OCI-LY7 (cell line): Measurements from ENCODE around the gene SLC16A13. TPM values are rescaled to one million over a fixed set of nuclear protein-coding genes. Genes with fewer than 3 reads are reported as not detected.

Source experiments
- BruUV-seq: library from RNA; stranded (reverse); fragments of 400-500 nt; replicated peaks from 2 replicates; lab custom pipeline; 2021; lab: Mats Ljungman, UMichigan
- CTCF ChIA-PET: fragments of 300-600 bp; sonication (Branson Sonifier 250); formaldehyde crosslinking; loops from one replicate; lab custom pipeline; 2022; ENCODE audit warnings: antibody characterized with exemption; ENCODE audit not compliant: unreplicated experiment; lab: Charles Lee
- POLR2A ChIA-PET: fragments of 300-600 bp; sonication (Branson Sonifier 250); formaldehyde crosslinking; loops from one replicate; lab custom pipeline; 2022; ENCODE audit warnings: antibody characterized with exemption; lab: Charles Lee
- DNase-seq: peaks from one replicate; pipeline ENCODE4 v3.0.0-alpha.2; 2015; ENCODE audit warnings: low spot score
- H2AFZ ChIP-seq: fragments of 200-600 bp; sonication (generic), shearing (Covaris generic); 2 replicates; pipeline ENCODE4 v1.6.1; 2014; ENCODE audit warnings: mild to moderate bottlenecking, antibody characterized with exemption, low read length, moderate library complexity
- H3K27ac ChIP-seq: fragments of 200-600 bp; sonication (generic); 2 replicates; pipeline ENCODE4 v1.5.1; 2014; ENCODE audit warnings: mixed run types, low read depth, mild to moderate bottlenecking, moderate library complexity, low read length, inconsistent platforms; ENCODE audit not compliant: poor library complexity, severe bottlenecking
- H3K36me3 ChIP-seq: fragments of 200-600 bp; sonication (generic); 2 replicates; pipeline ENCODE4 v1.6.1; 2014; ENCODE audit warnings: mild to moderate bottlenecking, antibody characterized with exemption, low read length, moderate library complexity, mixed read lengths; ENCODE audit not compliant: insufficient read depth
- H3K4me1 ChIP-seq: fragments of 200-600 bp; sonication (generic); 2 replicates; pipeline ENCODE4 v1.5.1; 2014; ENCODE audit warnings: mild to moderate bottlenecking, low read length; ENCODE audit not compliant: insufficient read depth, poor library complexity, severe bottlenecking
- H3K4me2 ChIP-seq: fragments of 200-600 bp; sonication (generic); 2 replicates; pipeline ENCODE4 v1.6.1; 2014; ENCODE audit warnings: mild to moderate bottlenecking, low read length
- H3K4me3 ChIP-seq: fragments of 200-600 bp; sonication (generic); 2 replicates; pipeline ENCODE4 v1.5.1; 2014; ENCODE audit warnings: mild to moderate bottlenecking, low read depth, low read length; ENCODE audit not compliant: poor library complexity, severe bottlenecking
- H3K79me2 ChIP-seq: fragments of 200-600 bp; sonication (generic); 2 replicates; pipeline ENCODE4 v1.6.1; 2016; ENCODE audit warnings: low read depth, mild to moderate bottlenecking, low read length, moderate library complexity, mixed read lengths; ENCODE audit not compliant: insufficient read depth
- H3K9me2 ChIP-seq: fragments of 200-600 bp; sonication (generic); 2 replicates; pipeline ENCODE4 v1.6.1; 2016; ENCODE audit warnings: mild to moderate bottlenecking, low read length, mixed read lengths; ENCODE audit not compliant: insufficient read depth
- H3K9me3 ChIP-seq: fragments of 200-600 bp; sonication (generic); 2 replicates; pipeline ENCODE4 v1.6.1; 2014; ENCODE audit warnings: mild to moderate bottlenecking, mixed run types, low read length, mixed read lengths
- H4K20me1 ChIP-seq: fragments of 200-600 bp; sonication (generic); 2 replicates; pipeline ENCODE4 v1.6.1; 2014; ENCODE audit warnings: mild to moderate bottlenecking, antibody characterized with exemption, low read length, moderate library complexity, mixed read lengths; ENCODE audit not compliant: insufficient read depth
- EZH2phosphoT487 ChIP-seq: fragments of 200-600 bp; sonication (generic); IDR thresholded peaks from 2 replicates; pipeline ENCODE4 v1.6.1; 2018; ENCODE audit warnings: low read depth, borderline replicate concordance, mild to moderate bottlenecking, mixed run types, antibody characterized with exemption, low read length, moderate library complexity, mixed read lengths
- intact Hi-C: fragments of 100-400 bp; cut with micrococcal nuclease; formaldehyde crosslinking; loops from one replicate; pipeline ENCODE4 v1.10.0; 2022; ENCODE audit not compliant: unreplicated experiment
- total RNA-seq, 2 experiments: library from RNA; depleted of rRNA in 1 of 2; stranded (reverse); fragments of >200 nt in 1 of 2; shearing (Covaris generic) in 1 of 2; gene quantifications; 2 replicates each; pipeline ENCODE4 v1.2.3, GENCODE V29; 2014 to 2022
- TF ChIP-seq, protein P1 (sequence below): fragments of 200-600 bp; sonication (generic); conservative IDR thresholded peaks from 2 replicates; pipeline ENCODE4 v1.5.1; 2014; ENCODE audit warnings: mild to moderate bottlenecking, antibody characterized with exemption, low read length, moderate library complexity, mixed read lengths

Gene SLC16A13
- total RNA-seq, 2 experiments from 2014 or later, result 2.8 to 22.5 TPM

DNA sequence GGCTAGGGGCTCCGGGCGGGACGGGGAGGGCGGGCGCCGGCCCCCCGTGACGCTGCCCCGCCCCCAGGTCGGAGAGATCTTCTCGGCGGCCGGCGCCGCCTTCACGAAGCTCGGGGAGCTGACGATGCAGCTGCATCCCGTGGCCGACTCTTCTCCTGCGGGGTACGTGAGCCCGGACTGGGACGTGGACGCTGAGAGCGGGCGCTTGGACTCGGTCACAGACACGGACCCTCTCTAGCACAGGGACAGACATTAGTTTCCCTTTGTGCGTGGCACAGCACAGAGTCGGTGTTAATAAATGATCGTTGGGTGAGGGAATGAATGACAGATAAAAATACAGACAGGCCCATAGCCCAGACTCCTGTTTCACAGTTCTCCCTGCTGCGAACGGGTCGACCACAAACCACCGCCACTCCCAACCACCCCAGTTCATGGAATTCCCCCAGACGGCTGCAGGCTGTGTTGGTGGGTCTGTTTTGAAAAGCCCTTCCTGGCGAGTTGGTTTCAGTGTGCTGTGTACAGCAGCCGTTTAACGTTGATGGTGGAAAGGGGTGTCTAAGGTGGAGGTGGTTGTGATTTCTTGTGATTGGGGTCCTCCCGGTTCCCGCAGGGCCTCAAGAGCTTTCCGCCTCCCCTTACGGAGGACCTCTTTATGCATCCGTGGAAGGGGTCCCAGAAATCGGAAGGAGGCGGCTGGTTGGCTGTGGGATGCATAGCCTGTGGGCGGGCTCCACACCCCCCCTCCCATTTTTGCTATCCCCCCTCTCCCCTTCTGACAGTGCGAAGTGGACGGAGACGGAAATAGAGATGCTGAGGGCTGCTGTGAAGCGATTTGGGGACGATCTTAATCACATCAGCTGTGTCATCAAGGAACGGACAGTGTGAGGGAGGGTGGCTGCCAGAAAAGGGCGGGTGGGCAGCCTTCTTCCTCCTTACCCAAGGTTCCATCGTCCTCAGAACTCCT is 20.5 kb upstream of the SLC16A13 start:
- no peaks in the 10 kb centered on the region for H3K9me3 ChIP-seq
- H3K9me2 ChIP-seq, result no peaks in the 10 kb centered on the region
- ChIA-PET POLR2A (interaction anchor here (0.6 kb wide), 1 partner anchor 351 kb away, joined by 5 read pairs; no protein-coding TSS in a partner anchor), CTCF (no interaction called here)
- H3K27ac ChIP-seq, result peak overlapping the region; percentile 90
- DNase-seq, result peak; percentile 33
- TF ChIP-seq, protein P1, sequence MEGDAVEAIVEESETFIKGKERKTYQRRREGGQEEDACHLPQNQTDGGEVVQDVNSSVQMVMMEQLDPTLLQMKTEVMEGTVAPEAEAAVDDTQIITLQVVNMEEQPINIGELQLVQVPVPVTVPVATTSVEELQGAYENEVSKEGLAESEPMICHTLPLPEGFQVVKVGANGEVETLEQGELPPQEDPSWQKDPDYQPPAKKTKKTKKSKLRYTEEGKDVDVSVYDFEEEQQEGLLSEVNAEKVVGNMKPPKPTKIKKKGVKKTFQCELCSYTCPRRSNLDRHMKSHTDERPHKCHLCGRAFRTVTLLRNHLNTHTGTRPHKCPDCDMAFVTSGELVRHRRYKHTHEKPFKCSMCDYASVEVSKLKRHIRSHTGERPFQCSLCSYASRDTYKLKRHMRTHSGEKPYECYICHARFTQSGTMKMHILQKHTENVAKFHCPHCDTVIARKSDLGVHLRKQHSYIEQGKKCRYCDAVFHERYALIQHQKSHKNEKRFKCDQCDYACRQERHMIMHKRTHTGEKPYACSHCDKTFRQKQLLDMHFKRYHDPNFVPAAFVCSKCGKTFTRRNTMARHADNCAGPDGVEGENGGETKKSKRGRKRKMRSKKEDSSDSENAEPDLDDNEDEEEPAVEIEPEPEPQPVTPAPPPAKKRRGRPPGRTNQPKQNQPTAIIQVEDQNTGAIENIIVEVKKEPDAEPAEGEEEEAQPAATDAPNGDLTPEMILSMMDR, result no peak; the same call in 1 of the 2 replicates
- TF ChIP-seq EZH2phosphoT487, result no peak
- intact Hi-C loops, result loop anchor here (2.0 to 5.0 kb wide), 2 partner anchors 20 to 158 kb away; no protein-coding TSS in a partner anchor
- peak overlapping the region; percentile 82 for H3K4me3 ChIP-seq
- H2AFZ ChIP-seq, result peak overlapping the region; percentile 55; the same call in 1 of the 2 replicates
- H3K4me1 ChIP-seq, result peaks cover 24% of the 10 kb centered on the region
- no TSS peak for BruUV-seq
- no peaks in the 10 kb centered on the region for H4K20me1 ChIP-seq
- peaks cover 20% of the 10 kb centered on the region for H3K36me3 ChIP-seq
- H3K4me2 ChIP-seq, result peak overlapping the region; percentile 99
- H3K79me2 ChIP-seq, result peaks cover 34% of the 10 kb centered on the region

DNA sequence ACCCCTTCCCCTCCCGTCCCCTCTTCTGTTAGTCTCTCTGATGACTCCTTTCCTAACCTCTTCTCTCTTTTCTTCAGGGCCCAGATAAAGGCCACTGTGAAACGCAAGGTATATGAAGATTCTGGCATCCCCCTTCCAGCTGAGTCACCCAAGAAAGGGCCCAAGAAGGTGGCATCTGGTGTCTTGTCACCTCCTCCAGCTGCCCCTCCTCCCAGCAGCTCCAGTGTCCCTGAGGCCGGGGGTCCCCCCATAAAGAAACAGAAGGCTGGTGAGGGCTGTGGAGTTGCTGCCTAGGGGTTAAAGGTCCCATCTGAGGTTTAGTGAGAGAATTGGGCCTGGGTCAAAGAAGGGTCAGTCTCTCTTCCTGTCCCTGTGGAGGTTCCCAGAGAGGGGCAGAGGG is 19.4 kb upstream of the SLC16A13 start:
- ChIA-PET CTCF (no interaction called here), POLR2A (no interaction called here)
- BruUV-seq, result no TSS peak
- Histone ChIP-seq H3K4me3 (no peak overlapping the region), H3K4me1 (peaks cover 12% of the 10 kb centered on the region), H3K79me2 (peaks cover 23% of the 10 kb centered on the region), H3K4me2 (peak overlapping the region; percentile 99; the same call in 1 of the 2 replicates), H3K36me3 (peaks cover 20% of the 10 kb centered on the region), H3K27ac (no peak overlapping the region), H3K9me2 (no peaks in the 10 kb centered on the region), H2AFZ (no peak overlapping the region), H3K9me3 (no peaks in the 10 kb centered on the region), H4K20me1 (no peaks in the 10 kb centered on the region)
- intact Hi-C loops, result no loop called here
- no peak for TF ChIP-seq EZH2phosphoT487
- TF ChIP-seq, protein P1, result no peak
- DNase-seq, result no peak
